GM12872 (cell line): Measurements from ENCODE around the gene COL19A1.

ENCODE experiments used
- CTCF ChIP-seq: IDR thresholded peaks from 3 replicates; pipeline ENCODE4 v1.5.1; 2011; ENCODE audit warnings: low read depth, mild to moderate bottlenecking, low read length, moderate library complexity; ENCODE audit not compliant: insufficient read depth

Gene COL19A1

GRCh38 chr6:70124882-70125545 lies 258.7 kb downstream of the COL19A1 start:
- no peak for TF ChIP-seq CTCF

GRCh38 chr6:70125602-70126001 lies 259.2 kb downstream of the COL19A1 start:
- no peak for TF ChIP-seq CTCF

- no peak for TF ChIP-seq CTCF
Observed at GRCh38 chr6:70129341-70129740, 263.0 kb downstream of the COL19A1 start.

GRCh38 chr6:70130865-70131264 lies 264.5 kb downstream of the COL19A1 start:
- no peak for TF ChIP-seq CTCF

GRCh38 chr6:70131528-70131927 lies 265.2 kb downstream of the COL19A1 start:
- TF ChIP-seq CTCF: no peak

- TF ChIP-seq CTCF: no peak
Observed at GRCh38 chr6:70133246-70133645, 266.9 kb downstream of the COL19A1 start.

GRCh38 chr6:70134542-70134941 lies 268.2 kb downstream of the COL19A1 start:
- no peak for TF ChIP-seq CTCF
